HG03103 (cell line): ENCODE measurements around the gene YIF1A.

Source experiments
- ATAC-seq: cut with Tn5 transposase; IDR thresholded peaks from one replicate; pipeline ENCODE4 v1.9.1; 2021; ENCODE audit warnings: low read depth; ENCODE audit not compliant: unreplicated experiment

YIF1A gene, protein sequence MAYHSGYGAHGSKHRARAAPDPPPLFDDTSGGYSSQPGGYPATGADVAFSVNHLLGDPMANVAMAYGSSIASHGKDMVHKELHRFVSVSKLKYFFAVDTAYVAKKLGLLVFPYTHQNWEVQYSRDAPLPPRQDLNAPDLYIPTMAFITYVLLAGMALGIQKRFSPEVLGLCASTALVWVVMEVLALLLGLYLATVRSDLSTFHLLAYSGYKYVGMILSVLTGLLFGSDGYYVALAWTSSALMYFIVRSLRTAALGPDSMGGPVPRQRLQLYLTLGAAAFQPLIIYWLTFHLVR

DNA sequence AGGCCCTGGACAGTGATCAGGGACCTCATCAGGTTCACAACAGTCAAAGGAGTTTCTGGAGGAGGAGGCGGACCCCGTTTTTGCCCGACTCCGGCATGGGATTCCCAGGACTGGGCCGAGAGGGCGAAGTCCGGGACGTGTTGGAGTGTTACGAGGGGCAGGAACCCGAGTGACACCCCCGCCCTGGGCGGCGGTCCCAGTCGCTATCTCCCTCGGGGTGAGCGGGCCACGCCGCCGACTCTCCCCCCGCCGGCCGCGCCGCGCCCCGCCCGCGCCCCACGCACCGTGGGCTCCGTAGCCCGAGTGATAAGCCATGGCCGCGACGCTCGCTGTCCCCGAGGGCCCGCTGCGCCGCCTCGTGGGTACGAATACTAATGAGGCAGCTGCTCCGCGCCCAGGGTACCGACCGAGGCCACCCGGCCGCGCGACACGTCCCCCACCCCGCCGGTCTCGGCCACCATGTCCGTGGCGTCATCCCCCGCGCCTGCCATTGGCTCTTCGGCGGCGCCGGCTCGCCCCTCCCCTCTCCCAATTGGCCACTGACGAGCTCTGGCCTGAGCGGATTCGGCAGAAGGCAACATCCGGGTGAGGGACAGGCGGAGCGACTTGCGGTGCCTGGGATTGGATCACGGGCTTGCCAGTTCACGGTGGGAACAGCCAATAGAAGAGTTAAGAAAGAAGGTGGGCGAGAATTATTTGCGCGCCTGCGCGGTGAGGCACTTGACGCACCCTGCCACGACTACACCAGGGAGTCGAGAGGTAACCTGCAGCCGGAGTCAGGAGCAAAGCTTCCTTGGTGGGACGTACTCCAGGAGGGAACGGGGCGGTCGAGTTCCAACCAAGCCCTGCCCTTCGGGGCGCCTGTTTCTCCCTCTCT lies at the start of gene YIF1A:
YIF1A (minus strand) TSS at position 473 of the 877 bp plus-strand sequence; CDS start at position 315, 158 bp downstream.
- ATAC-seq = peak; percentile 91

DNA sequence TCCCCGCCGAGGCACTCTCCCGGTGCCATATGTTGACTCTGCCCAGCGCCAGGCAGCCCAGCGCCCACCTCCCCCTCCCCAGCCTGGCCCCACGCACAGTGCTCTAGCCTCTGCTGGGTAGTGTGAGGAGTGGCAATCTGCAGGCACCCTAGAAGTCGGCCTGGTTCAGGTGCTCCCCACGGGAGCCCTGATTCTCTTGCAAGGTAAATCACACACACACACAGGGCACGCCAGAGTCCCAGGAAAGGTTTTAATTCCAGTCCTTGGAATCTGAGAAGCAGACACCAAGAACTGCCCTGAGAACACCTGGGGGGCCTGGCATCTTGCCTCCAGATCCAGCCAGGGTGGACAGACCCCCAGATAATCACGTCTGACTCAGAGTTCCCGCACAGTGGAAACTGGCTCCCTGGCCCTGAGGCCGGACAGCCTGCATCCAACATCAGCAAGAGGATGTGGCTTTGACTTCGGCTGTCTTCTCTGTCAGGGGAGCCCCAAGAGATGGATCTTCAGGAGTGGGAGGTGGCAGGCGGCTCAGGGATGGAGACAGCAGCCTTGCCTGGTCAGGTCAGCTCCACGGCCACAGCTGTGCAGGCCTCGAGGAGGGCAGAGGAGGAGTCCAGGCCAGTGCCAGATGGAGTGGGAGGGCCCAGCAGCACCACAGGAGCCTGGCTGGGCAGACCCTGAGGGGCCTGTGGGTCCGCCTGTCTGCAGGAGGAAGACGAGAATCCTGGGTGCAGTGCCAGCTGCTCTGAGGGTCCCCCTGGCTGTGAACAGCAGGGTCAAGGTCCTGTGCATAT lies 48.4 kb upstream of the YIF1A start:
- ATAC-seq = no peak

DNA sequence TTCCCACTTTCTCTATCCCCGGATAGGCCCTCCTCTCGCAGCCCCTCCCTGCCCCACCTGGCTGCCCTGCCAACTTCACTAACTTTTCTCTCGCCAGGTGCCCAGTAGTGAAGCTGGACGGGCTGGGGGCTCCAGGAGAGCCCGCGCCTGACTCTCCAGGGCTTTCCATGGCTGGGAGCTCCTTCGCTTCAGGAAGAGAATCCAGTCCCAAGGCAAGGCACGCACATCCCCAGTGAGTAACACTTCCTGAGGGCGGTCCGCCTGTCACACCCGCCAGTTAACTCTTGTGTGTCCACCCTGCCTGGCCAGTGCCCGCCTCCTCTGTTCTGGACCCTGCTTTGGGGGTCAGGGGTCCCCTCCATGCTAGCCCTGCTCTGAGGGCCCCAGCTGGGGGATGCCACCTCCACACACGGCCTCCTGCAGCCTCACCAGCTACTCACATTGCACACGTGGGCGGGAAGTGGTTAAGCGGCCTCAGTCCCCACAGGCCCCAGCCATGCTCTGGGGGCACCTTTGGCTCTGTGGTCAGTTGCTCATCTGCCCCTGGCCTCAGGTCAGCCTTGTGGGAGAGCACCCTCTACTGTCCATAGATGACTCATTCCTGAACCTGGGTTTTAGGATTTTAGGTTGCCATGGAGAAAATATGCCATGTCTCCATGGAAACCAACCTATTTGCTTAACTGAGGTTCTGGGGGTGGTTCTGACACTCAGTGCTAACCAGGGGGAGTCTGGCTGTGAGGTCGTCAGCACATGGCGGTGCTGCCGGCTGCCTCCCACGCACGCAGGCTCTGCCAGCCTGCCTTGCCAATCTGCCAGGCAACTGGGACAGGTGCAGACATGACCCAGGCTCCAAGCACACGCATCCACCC lies 47.5 kb upstream of the YIF1A start, which contains the start of gene RIN1:
RIN1 (minus strand) TSS at position 201 of the 869 bp plus-strand sequence; CDS start at position 169, 32 bp downstream.
- no peak for ATAC-seq

DNA sequence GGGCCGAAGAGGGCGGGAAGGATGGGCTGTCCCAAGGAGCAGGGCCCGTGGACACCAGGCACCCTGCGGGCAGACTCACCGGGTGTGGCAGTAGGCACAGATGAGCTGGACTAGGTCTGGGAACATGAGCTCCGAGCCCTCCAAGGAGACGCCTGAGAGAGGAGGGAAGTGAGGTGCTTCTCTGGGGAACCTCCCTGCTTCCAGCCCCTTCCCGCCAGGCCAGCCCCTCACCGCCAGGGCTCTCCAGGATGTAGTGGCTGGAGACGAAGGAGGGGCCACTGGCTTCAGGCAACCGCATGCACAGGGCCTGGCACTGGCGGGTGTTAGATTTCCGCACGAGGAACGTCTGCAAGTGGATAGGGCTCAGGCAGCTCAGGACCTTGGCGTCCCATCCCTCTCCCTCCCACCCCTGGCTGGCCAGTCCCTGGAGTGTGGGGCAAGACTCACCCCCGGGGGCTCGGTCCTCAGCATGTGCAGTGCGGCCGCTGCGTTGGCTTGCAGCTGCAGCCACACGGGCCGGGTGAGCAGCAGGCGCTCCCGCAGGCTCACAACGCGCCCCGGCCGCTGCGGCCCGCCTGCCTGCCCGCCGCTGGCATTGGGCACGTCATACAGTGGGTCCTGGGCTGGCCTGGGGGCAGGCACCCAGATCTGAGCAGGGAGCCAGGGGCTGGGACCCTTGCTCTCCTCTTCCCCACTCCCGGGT lies 46.7 kb upstream of the YIF1A start:
- no peak for ATAC-seq

DNA sequence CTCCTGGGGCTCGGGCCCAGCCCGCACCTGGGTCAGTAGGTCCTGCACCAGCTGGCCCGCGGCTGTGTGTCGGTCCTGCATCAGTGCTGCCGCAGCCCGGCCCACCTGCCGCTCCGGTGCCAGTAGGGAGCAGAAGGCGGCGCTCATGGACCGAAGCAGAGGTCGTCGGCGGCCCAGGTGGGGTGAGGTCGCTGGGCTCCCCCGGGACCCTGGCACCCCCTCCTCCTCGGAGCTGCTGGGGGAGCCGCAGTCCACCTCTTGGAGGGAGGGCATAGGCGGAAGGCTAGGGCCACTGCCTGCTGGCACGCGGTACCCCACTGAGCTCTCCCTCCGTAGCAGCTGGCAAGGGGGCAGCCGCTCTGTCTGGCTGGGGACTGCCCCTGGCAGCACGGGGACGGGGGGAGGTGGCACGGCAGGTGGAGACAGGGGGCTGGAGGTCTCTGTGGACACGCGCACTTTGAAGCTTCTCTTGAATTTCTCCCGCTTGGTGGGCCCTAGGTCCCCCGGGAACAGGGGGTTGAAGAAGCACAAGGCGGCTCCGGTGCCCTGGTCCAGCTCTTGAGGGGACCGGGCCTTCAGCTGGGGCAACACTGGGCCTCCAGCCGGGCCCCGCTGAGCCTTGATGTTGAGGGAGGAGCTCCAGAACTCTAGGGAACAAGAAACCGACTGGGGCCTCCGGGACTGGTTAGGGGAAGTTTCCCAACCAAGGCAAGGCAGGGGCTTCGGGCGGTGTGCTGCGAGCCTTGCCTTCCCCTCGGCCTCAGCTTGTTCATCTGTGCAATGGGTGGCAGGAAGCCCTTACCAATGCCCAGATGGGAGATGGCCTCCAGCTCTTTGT lies 45.9 kb upstream of the YIF1A start:
- no peak for ATAC-seq

DNA sequence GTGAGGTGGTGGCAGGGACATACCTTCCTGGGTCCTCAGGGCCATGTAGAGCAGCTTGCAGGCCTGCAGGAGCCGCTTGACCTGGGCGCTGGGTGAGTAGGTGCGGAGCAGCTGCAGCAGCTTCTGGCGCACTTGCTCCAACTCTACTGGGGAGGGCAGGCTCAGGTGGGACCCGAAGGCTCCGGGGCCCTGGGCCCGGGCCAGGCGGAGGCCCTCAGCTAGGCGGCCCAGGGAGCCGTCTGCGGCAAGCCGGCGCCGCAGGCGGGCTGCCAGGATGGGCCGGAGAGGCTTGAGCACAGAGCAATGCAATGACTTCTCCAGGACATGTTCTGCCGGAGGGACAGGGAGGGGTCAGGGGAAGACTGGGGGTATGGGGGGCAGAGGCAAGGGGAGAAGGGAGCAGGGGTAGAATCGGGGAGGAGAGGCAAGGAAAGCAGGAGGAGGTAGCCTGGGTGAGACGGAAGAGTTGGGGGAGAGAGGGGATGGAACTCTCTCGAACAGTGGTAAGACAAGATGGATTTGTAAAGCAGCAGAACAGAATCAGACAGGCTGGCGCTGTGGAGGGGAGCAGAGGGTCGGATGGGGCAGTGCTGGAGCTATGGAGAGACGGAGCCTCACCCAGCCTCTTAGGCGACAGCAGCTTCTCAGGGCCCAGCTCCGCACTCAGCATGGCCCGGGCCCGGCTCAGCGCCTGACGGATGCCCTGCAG lies 45.1 kb upstream of the YIF1A start:
- ATAC-seq = no peak

DNA sequence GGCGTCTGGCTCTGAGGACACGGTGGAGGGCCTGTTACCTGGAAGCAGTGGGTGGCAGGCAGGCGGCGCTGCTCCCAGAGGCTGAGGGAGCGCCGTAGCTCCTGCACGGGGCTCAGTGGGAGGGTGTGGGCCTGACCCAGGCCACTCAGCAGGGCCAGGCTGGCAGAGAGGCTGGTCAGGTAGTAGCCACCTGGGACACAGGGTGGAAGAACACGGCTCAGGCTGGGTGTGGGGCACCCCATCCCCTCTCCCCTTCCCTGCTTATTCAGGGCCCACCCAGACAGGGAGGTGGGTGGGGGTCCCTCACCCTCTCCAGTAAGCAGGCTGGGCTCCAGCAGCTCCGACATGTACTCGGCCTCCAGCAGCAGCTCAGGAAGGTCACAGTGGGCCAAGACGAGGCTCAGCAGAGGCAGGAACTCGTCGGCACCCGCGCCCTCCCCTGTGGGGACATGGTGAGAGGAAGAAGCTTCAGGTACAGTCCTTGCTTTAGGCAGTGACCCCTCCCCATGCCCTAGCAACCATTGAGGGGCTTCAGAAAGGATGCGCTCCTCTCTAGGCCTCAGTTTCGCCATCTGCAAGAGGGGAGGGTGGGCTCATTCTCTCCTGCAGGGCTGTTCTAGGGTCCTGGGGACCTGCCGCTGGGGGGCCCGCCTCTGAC lies 44.4 kb upstream of the YIF1A start:
- ATAC-seq = no peak

DNA sequence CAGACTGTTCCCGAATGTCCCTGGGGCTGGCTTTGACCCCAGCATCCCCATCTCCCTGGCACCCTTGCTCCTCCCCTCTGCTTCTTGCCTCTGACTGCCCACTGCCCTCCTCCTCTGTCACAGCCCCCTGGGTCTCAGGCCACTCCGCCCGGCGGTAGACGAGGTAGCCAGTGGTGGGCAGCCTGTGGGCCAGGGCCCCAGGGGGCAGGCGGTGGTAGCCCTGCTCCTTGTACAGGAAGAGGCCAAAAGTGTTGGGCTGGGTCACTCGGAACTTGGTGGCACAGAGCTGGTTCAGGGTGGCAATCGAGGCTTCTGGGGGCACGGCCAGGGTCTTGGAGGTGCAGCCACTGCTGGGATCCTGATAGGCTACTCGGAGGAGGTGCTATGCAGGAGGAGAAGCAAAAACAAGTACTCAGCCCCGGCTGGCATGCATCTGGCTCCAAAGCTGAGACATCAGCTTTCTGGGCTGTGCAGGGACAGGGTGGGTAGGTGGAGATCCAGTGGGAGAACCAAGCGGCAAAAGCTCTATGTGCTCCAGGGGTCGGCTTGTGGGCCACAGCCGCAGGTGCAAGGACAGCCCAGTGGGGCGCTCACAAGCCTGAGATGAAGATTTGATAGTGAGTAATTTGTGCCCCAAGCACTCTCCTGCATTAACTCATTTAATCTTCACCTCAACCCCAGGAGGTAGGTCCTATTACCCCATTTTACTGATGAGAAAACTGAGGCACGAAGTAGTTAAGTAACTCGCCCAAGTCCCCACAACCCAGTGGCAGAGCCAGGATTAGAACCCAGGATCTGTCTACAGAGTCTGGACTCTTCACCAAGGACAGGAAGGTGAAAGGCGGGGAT lies 43.7 kb upstream of the YIF1A start:
- ATAC-seq = no peak

DNA sequence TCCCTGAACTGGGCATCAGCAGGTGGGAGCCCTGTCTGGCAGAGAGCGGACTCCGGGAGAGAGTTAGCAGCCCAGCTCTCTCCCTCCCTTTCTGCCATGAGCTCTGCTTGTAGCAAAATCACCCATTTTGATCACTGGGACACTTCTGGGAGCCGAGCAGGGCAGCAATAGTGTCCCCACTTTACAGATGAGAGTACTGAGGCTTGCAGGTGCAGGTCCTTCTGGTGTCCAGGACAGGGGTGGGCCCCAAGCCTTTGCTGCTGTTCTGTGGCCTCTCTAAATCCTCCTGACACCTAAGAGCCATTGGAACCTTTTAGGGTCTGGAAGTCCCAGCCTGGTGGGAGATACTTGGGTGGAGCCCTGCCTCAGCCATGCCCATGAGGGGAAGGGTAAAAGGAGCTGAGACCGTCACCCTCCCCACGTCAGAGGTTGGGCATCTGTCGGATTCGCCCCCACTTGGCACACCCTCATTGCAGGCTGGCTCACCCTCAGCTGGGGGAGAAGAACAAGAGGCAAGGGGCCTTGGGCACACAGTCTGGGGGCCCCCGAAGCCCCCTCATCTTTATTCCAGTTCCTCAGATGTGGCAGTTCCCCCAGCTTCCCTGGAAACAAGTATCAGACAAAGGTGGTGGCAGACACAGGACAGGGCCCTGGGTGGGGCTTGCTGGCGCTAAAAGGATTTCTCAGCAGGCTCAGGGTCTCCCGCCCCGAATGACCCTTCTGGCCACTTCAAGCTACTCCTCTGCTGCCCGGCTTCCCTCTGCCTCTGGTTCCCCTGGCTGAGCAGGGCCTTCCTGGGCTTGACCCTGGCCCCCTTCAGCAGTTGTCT lies 42.8 kb upstream of the YIF1A start:
- no peak for ATAC-seq

DNA sequence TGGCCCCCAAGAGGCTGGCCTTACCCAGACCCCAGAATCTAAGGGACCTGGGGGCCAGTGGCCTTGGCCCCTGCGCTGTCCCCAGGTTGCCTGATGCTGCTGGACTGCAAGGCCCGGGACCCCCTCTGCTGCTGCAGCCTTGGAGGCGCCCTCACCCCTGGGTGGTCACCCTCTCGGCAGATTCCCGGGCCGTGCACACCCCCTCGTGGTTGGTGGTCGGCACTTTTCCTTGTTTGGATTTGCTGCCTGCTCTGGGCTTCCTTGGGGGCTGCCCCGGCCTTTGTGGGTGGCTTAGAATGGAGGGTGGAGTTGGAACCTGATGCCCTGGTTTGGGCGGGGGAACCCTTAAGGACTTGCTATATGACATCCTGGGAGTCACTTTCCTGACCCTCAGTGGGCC lies 42.0 kb upstream of the YIF1A start:
- ATAC-seq = no peak

DNA sequence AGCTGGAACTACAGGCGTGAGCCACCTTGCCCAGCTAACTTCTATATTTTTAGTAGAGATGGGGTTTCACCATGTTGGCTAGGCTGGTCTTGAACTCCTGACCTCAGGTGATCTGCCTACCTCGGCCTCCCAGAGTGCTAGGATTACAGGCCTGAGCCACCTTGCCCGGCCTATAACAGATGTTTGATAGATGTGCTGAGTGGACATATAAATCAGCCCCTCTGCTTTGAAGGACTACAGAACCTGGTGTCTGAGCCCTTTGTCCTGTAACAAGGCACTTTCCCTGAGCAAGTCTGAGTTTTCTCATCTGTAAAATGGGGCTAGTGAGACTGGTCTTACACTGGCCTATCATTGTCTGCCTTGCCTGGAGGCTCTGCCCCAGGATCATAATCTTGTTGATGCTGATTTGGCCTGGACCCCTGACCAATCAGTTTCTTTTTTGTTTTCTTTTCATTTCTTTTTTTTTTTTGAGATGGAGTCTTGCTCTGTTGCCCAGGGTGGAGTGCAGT lies 40.3 kb upstream of the YIF1A start:
- no peak for ATAC-seq

DNA sequence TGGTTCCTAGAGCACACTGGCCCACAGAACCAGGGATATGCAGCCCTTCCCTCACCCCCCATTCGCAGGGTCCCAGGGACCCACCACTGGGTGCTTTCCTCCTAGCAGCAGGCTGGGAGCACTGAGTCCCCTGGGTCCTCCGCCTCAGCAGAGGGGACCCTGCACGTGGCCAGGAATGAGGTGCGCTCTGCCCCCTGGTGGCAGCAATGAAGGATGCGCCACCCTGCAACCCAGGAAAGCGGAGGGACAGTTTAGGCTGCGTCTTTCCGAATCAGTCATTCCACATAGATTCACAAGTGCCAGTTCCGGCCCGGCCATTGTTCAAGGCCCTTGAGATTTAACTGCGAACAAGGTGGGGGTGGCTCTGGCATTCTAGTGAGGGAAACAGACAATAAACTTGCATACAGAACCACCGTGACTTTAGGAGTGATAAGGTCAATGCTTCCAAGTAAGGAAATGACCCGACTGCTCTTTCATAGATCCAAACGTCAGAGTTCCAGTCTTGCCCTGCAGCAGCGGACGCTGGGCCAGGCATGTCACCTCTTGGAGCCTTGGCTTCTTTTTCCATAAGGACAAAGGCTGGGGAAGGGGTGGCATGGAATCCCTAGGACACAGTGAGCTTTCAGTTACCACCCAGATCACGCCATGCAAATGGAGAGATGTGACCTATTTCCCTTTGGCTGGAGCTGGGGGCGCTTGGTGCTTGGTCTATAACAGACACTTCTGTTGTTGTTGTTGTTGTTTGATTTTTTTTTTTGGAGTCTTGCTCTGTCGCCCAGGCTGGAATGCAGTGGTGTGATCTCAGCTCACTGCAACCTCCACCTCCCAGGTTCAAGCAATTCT lies 39.6 kb upstream of the YIF1A start:
- peak; percentile 63 for ATAC-seq

DNA sequence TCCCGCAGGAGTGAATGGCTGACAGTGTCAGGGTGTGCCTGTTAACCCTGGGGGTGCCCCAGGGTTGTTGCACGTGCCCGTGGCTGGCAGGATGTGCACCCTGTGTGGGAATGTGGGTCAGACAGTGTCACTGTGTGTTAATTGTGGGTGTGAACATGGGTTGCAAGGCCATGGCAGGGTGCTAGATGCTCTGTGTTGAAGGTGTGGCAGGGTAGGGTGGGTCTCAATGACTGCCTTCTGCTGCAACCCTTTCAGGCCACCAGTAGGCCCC lies 39.0 kb upstream of the YIF1A start:
- no peak for ATAC-seq

DNA sequence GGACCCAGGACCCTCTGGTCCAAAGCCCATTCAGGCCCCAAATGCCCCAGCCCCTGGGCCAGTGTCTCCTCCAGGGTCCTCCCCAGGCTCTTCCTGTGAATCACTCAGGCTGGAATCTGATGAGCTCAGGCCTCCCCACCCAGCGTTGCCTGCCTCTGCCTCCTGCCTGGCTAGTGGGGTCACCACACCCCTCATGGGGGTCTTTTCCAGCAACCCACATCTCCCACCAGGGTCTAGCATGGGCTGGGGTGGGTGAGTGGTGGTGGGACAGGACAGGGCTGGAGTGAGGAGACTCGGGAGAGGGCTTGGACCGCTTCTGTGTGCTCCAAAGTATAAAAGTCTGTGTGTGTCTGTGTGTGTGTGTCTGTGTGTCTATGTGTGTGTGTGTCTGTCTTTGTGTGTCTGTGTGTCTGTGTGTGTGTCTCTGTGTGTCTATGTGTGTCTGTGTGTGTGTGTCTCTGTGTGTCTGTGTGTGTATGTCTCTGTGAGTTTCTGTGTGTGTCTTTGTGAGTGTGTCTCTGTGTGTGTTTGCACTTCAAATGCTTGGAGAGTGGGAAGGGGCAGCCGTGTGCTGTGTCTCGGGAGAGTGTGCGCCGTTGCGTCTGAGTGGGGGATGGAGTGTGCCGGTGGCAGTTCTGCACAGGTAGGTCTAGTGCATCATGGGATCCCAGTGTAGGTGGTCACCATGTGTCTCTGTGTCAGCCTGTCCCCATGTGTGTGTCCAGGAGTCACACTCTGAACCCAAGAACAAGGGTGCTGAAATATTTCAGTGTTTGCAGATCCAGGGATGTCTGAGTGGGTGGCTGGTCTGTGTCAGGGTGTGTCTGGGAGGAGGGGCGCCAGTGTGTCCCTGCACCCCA lies 38.5 kb upstream of the YIF1A start:
- no peak for ATAC-seq
